Adrenal gland (tissue), 5 donors: Measurements from ENCODE around the gene CNRIP1.

Experiments used
- CTCF ChIP-seq, 6 experiments: fragments of 450-650 bp in 4 of 6; fragments of 200-600 bp in 2 of 6; sonication (generic) in 1 of 6; IDR thresholded peaks; 1 replicate in 5 of 6; 2 replicates in 1 of 6; pipeline versions ENCODE4 v1.5.1 to v1.8.0; 2016 to 2021; ENCODE audit warnings: antibody characterized with exemption in 6 of 6, mild to moderate bottlenecking in 2 of 6, moderate library complexity in 1 of 6
- POLR2A ChIP-seq, 2 donors: fragments of 450-650 bp; IDR thresholded peaks; one replicate each; pipeline ENCODE4 v1.6.1; 2017; ENCODE audit warnings: antibody characterized with exemption in 2 of 2, mild to moderate bottlenecking in 2 of 2, moderate library complexity in 1 of 2
- donor health status: DM: no; HTN: no; CAD: no.

- no peak for TF ChIP-seq POLR2A (IDR thresholded peaks at IDR 0.05)
- no peak for TF ChIP-seq CTCF (IDR thresholded peaks at IDR 0.05)
These were observed 5.3 kb upstream of the CNRIP1 start for GRCh38 chr2:68325056-68325455.
